GM18868 (cell line): ENCODE measurements around the gene AXIN1.
"Not testable (repeated sequence)": the region's sequence is repeated elsewhere in the genome, so short reads cannot be mapped to it uniquely, and the experiment has no call there.

Experiments
- ATAC-seq: cut with Tn5 transposase; IDR thresholded peaks from one replicate; pipeline ENCODE4 v1.9.1; 2021; ENCODE audit warnings: mild to moderate bottlenecking, moderate library complexity; ENCODE audit not compliant: unreplicated experiment

Gene AXIN1

GRCh38 chr16:333406-334094 lies 19.0 kb downstream of the AXIN1 start:
- no peak for ATAC-seq

DNA sequence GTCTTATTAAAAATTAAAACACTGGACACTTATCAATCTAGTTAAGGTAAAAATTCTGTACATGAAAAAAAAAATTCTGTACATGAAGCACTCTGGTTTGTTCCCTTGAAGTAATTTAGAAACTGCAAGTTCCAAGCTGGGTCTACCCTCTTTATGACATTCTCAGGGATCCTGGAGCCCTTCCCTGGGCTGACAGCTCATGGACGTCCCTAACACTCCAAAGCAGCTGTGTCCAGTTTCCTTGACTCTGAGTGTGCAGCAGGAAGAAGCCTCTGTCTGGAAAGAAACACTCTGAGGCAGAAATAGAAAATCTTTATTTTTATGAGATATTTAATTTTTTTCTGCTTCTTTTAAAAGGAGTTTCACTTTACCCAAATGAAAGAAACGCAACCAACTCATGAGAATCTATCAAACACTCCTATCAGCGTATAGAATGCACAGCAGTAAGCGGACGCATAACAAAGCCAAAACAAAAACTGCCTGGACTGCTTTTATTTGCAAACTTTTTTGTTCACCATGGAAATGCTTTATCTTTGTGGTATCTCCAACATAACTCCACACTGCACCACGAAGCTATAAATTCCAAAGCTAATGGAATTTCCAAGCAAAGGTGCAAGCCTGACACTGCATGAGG lies 21.2 kb downstream of the AXIN1 start:
- not testable (repeated sequence) for ATAC-seq

DNA sequence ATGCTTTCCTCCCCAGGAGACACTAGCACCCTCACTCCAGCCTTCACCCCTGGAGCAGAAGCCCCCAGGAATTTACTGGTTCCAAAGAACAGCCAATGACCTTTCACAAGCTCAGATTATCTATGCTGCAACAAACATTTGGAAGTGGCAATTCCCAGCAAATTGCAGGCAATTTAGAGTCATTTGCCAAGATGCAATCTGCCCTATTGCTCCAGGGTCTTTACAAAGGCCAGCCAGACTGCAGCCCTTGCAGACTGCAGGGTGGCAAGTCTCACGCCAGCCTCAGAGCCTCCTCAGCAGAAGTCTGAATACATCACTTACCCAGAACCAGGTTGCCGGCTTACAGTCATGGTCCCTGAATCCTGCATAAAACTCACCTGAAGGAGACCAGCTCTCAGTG lies 21.8 kb downstream of the AXIN1 start:
- no peak for ATAC-seq

GRCh38 chr16:325375-326145 lies 27.0 kb downstream of the AXIN1 start:
- no peak for ATAC-seq

- ATAC-seq: peak; percentile 51
Observed at GRCh38 chr16:324451-325334, 27.8 kb downstream of the AXIN1 start.

- no peak for ATAC-seq
Observed at GRCh38 chr16:324201-324450, 28.4 kb downstream of the AXIN1 start.

DNA sequence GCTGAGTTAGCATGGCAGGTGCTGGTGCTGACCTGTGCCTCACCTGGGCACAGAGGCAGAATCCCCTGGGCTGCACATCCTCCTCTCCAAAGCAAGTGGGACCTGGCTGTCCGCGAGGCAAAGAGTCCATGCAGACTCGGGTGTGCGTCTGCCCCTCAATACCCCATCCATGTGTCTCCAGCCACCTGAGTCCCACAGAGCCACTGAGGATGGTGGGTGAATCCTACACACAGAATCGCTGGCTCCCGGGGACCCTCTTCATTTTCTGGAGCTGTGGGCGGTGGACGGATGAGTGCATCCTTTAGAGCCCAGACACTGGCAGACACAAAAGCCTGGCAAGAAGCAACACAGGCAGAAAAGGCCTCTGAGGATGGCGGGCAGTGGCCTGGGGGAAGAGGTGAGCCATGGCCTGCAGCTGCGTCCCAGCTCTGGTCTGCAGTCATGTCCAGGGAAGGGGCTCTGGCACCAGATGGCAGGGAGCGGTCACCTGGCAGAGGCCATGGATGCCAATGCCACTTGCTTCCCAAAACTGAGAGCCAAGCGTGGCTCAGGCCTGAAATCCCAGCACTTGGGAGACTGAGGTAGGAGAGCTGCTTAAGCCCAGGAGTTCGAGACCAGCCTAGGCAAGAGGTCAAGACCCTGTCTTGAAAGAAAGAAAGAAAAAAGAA lies 29.9 kb downstream of the AXIN1 start:
- no peak for ATAC-seq

GRCh38 chr16:321532-321931 lies 31.0 kb downstream of the AXIN1 start:
- ATAC-seq: no peak

- no peak for ATAC-seq
Observed at GRCh38 chr16:320206-320605, 32.3 kb downstream of the AXIN1 start.

DNA sequence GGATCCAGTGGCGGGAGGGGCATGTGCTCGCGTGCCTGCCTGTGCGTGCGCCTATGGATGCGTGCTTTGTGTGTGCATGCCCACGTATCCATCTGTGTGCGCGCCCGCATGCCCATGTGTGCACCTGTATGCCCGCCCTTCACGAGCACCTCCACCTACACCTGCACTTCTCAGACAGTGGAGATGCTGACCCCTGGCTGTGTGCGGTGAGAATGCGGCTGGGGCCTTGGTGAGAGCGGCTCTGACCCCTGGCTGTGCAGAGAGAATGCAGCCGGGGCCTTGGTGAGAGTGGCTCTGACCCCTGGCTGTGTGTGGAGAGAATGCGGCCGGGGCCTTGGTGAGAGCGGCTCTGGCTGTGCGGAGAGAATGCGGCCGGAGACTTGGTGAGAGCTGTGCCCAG lies 33.9 kb downstream of the AXIN1 start:
- no peak for ATAC-seq

- no peak for ATAC-seq
Observed at GRCh38 chr16:317583-317982, 34.9 kb downstream of the AXIN1 start.

- no peak for ATAC-seq
Observed at GRCh38 chr16:316741-317464, 35.6 kb downstream of the AXIN1 start.

DNA sequence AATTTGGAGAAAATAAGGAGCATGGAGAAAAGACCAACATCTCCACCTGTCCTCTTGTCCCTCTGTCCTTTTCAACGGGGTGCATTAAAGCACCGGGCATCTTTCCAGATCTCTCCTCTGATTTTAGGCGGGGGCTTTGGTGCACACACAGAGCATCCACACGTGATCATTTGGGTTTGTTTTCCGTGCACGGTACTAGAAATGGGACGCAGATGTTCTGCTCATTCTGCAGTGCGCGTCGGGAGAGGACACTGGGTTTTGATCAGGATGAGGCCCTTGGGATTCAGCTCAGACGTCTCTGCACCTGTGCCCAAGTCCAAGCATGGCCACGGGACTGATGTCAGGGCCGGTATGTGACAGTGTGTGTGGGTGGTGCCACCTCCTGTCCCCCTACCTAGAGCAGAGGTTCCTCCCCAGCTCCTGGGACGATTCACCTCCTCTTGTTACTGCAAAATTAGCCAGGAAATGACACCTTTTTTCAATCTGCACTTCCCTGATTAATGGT lies 37.7 kb downstream of the AXIN1 start:
- ATAC-seq: no peak

- no peak for ATAC-seq
Observed at GRCh38 chr16:314351-314750, 38.2 kb downstream of the AXIN1 start.

DNA sequence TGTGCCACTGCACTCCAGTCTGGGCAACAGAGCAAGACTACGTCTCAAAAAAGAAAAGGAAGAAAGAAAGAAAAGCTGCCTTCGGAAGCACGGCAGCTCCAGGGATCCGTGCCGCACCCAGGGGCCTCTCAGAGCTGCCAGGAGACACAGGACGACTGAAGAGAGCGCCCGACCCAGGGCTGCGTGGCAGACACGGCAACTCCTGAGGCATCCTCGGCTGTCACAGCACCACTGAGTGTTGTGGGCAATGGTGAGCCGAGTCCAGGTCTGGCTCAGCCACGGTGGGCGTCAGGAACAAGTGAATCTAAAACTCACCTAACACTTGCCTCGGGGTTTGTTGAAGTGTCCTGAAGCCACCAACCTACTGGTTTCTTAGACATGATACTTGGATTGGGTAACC lies 40.8 kb downstream of the AXIN1 start:
- no peak for ATAC-seq

GRCh38 chr16:309476-309875 lies 43.0 kb downstream of the AXIN1 start:
- ATAC-seq: no peak

DNA sequence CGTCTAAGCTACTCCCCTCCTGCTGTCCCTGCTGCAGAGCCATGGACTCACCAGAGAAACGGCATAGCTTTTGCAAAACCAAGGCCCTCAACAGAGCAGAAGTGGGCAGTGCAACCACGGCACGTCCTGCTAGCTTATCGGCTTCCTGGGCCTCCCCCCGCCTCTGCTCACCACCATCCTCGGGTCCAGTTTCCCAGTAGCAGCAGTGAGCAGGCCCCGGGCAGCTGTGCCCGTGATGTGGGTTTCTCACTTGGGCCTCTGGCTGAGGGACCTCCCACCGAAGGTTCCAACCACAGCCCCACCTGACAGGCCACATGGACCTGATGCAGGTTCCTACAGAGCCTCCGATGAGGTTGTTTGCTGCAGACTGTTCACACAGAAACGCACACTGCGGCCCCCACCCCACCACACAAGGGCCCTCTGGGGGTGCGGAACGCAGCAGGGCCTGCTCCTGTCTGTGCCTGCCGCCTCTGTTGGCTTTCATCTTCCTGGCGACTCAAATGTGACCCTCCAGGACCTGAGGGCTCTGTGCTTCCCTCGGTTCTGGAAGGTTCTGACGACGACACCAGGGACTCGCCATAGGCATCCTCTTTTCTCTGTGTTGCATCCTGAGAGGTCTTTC lies 44.7 kb downstream of the AXIN1 start:
- no peak for ATAC-seq

- no peak for ATAC-seq
Observed at GRCh38 chr16:306911-307370, 45.6 kb downstream of the AXIN1 start.

DNA sequence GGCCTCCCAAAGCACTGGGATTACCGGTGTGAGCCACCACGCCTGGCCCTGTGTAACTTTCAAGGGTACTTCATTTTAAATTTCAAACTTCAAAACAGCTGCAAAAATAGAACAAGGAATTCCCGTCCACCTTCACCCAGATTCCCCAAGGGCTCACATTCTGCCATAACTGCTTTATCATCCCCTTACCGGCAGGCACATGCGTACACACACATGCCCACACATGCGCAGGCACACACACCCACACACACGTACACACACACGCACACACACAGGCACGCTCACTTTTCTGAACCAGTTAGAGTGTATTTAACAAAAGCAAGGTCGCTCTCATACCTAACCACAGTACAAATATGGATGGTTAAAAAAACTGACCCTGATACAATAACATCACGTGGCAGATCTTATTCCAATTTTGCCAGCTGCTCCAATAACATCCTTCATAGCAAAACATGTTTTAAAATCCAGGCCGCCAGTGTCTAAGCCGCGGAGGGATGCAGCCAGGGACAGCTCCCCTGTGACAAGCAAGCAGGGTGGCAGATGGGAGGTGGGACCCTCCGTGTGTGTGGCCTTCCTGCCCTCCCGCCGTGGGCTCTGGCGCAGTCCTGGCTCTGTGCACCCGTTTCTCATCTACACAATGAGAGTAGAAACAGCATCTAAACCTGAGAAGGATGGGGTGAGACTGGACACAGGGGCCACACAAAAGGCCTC lies 46.5 kb downstream of the AXIN1 start:
- no peak for ATAC-seq
